HG03025 (cell line): ENCODE results near the gene LMX1A.

Experiments used
- ATAC-seq: cut with Tn5 transposase; IDR thresholded peaks from one replicate; pipeline ENCODE4 v1.9.1; 2021; ENCODE audit warnings: mild to moderate bottlenecking, moderate library complexity; ENCODE audit not compliant: unreplicated experiment, low FRiP score

LMX1A gene

DNA sequence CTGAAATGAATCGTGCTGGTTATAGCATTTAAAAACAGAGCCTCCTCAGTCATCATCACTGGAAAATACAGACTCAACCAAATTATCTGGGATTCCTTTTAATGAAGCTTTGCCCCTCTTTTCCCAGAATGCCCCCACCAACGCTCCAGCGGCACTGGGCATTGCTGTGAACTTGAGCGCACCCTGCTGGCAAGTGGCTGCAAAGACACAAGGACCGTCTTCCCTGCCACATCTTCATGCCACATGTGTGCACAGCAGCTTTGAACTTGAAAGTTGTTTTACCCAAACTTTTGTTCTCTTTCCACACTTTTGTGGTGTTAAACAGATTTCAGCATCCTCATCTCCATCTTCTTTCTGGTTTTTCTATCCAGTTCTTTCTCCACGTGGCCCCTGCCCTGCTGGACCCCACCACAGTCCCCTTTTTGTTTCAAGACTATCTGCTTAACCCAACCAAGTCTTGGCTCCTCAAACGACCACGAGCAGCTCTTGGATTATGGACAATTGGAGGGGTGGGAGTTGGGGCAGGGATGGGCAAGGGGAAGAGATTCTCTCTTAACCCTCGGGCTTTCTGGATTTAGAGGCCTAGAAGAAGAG is 12.8 kb upstream of the LMX1A start:
- ATAC-seq = no peak

GRCh38 chr1:165367375-165367993 is 11.0 kb upstream of the LMX1A start:
- peak; percentile 55 for ATAC-seq

- no peak for ATAC-seq
Measured at GRCh38 chr1:165365341-165365740, 8.8 kb upstream of the LMX1A start.

- ATAC-seq = no peak
Measured at GRCh38 chr1:165364568-165365133, 8.1 kb upstream of the LMX1A start.

- ATAC-seq = no peak
Measured at GRCh38 chr1:165356876-165357275, 361 bp upstream of the LMX1A start.

DNA sequence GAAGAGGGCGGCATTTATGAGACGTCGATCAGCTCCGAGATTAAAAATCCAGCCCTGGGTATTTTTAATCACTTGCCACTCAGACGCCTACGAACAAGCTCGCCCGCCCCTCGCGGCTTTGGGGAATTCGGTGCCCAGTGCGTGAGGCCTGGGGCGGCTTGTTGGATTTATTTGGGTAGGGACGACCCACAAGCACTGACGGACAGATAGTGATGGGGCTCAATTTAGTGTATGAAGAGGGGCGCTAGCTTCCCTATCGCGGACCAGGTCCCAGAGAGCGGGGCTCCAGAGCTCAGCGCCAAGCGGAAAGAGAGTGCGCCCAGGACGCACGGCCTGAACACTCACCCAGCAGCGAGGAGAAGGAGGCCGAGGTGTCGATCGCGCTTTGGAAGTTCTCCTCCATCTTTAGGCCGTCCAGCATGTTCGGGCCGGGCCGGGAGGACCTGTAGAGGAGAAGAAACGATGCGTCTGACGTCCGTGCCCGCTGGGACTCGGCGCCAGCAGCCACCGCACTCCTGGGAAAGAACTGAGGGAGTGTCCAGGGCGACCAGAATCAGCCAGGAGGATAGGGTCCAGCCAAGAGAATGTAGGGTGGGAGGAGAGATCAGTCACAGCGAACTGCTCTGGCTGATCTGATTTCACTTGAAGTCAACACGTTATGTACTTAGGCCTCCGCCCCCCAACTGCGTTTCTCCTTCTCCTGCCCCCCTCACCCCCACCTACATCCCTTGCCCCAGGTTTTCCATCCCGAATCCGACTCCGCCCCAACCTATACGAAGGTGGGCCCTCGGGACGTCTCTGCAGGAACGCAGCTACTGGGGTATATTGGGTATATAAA is 1.2 kb downstream of the LMX1A start:
- ATAC-seq = no peak

DNA sequence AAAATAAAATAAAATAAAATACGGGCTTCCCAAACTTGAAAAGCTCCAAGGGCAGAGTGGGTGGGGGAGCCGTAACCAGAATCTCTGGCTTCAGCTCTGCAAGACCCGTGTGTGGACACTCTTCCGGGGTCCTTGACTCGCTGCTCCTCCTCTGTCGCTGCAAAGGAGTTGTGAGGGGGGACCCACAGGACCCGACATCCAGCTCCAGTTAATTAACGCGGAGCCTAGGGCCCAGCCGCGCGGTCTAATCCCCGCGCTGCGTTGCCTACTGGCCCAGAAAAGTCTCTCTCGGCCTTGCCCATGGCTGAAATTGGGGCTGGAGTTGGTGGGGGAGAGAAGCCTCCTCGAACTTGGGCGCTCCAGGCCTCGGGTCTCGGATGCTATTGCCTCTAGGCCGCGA is 1.8 kb downstream of the LMX1A start:
- ATAC-seq = no peak

DNA sequence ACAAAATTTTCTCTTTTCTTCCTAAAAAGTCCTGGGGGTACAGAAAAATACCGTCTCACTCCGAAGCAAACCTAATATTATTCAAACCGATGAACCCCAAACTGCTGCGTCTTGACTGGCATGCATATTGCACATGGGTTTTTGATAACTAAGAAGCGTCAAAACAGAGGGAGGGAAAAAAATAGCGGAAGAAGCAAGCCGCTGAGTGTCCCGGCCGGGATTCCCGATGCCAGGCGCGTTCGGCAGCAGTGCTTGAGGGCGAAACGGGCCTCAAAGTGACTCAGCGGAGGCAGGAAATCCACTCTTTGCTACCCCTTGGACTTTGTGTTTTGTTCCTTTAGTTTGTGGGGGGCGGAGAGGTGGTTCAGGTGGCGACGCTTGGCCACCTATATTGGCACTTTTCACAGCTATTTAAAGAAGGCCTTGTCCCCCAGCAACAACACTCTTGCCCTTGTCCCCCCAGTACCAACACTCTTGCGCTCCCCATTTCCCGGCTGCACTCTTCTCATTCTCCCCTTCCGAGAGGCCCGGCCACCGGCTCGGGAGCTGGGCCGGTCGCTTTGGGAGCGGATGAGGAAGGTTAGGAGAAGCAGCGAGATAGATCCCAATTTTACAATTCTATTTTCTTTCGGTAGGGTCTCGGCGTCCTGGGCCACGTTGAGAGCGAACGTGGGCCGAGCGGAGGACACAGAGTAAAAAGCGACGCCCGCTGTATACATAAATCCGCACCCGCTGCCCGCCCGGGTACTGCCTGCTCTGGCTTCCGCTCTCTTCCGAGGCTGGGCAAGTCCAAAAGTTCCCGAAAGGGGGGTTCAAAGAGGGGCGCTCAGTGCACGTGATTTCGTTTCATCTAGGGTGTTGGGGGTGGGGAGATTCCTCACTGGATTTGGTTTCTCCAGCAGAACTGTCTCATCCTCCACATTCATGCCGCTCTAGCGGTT is 2.5 kb downstream of the LMX1A start:
- no peak for ATAC-seq

GRCh38 chr1:165352442-165353293 is 3.8 kb downstream of the LMX1A start:
- ATAC-seq = no peak

- no peak for ATAC-seq
Measured at GRCh38 chr1:165351863-165352441, 4.6 kb downstream of the LMX1A start.

- no peak for ATAC-seq
Measured at GRCh38 chr1:165350840-165351239, 5.7 kb downstream of the LMX1A start.

DNA sequence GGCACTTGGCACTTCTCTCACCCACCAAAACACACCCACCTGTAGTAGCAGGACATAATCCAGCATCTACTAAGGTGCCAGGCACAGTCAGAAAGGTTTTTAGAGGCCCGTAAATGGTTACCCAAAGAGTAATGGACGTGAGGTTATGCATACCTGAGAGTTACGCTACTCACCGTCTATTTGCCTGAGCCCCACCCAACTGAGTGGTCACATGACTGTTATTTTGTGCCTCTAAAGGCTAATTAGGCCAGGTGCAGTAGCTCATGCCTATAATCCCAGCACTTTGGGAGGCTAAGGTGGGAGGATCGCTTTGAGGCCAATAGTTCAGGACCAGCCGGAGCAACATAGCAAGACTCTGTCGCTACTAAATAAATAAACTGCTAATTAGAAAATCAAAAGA is 11.0 kb downstream of the LMX1A start:
- ATAC-seq = no peak

GRCh38 chr1:165344736-165345135 is 11.8 kb downstream of the LMX1A start:
- ATAC-seq = no peak

GRCh38 chr1:165344198-165344597 is 12.3 kb downstream of the LMX1A start:
- no peak for ATAC-seq

DNA sequence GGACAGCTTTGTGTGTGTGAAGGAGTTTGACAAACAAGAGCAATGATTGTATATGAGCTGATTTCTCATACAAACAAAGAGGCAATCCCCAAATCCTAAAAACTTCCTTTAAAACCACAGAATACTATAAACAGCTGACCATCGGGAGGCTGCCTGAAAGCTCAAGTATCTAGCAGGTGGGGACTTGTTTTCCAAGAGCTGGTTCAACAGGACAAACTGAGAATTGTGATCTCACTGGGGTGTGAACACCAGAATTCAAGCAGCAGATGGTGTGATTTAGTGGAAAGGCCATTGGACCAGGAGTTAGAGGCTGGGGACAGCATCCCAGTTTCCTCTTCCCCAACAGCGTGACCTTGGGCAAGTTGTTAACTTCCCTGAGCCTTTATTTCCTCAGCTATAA is 13.9 kb downstream of the LMX1A start:
- ATAC-seq = no peak

- no peak for ATAC-seq
Measured at GRCh38 chr1:165342168-165342567, 14.3 kb downstream of the LMX1A start.

- ATAC-seq = no peak
Measured at GRCh38 chr1:165339164-165339563, 17.4 kb downstream of the LMX1A start.

- no peak for ATAC-seq
Measured at GRCh38 chr1:165330483-165330882, 26.0 kb downstream of the LMX1A start.

DNA sequence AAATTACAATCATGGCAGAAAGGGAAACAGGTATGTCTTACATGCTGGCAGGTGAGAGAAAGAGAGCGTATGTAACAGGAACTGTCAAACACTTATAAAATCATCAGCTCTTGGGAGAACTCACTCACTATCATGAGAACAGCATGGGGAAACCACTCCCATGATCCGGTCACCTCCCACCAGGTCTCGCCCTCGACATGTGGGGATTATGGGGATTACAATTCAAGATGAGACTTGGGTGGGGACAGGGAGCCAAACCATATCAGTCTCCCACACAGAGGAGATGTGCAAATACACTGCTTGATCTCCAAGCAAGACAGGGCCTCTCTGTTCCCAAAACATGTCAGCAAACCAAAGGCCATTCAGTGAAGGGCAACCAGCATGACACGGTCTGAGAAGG is 27.4 kb downstream of the LMX1A start:
- no peak for ATAC-seq
